ENCODE measurements around the gene SOX11. TPM values are rescaled to one million over a fixed set of nuclear protein-coding genes. Genes with fewer than 3 reads are reported as not detected.

The SOX11 gene
- total RNA-seq, 1 donor = 0.54 TPM

DNA sequence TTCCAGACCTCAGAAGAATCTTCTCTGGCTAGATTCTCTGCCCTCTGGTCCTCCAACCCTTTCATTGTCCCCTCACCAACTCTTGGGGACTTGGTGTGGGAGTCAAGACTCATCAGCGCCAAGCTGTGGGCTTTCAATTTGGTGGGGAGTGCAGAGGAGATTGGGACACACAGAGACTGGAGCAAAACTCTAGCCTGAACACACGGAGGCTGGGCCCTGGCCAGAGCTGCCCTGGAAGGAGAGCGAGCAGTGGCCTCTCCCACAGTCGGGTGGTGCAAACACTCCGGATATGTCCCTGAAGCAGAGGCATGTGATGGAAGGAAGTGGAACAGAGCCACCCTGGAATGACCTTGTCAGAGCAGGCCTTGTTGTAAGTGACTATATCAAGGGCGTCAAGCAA, 8.7 kb upstream of the SOX11 start:
- TF ChIP-seq, protein P1, sequence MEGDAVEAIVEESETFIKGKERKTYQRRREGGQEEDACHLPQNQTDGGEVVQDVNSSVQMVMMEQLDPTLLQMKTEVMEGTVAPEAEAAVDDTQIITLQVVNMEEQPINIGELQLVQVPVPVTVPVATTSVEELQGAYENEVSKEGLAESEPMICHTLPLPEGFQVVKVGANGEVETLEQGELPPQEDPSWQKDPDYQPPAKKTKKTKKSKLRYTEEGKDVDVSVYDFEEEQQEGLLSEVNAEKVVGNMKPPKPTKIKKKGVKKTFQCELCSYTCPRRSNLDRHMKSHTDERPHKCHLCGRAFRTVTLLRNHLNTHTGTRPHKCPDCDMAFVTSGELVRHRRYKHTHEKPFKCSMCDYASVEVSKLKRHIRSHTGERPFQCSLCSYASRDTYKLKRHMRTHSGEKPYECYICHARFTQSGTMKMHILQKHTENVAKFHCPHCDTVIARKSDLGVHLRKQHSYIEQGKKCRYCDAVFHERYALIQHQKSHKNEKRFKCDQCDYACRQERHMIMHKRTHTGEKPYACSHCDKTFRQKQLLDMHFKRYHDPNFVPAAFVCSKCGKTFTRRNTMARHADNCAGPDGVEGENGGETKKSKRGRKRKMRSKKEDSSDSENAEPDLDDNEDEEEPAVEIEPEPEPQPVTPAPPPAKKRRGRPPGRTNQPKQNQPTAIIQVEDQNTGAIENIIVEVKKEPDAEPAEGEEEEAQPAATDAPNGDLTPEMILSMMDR (IDR thresholded peaks at IDR 0.05; ENCODE audit: insufficient read depth, low read length) = no peak
- no peak overlapping the region for H3K4me3 ChIP-seq (ENCODE audit: low read depth, low read length)
- DNase-seq (ENCODE audit: low read depth) = no peak

DNA sequence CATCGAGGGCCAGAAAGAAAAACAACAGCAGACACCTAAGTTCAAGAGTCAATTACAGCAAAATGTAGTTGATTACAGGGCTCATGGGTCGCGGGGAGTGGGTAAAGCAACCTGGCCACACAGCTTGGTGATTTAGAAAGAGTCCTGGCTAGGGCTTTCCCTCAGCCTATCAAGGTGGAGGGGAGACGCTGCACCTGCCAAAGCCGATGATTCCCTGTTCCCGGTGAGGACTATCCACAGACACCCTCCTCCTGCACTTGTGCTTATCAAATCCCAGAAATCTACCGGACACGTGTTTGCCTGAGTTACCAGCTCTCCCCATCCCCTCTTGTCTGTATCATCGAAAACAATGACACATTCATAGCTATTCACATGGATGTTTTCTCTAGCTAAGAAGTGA, 7.0 kb upstream of the SOX11 start:
- no peak for DNase-seq (ENCODE audit: low read depth)
- H3K4me3 ChIP-seq (ENCODE audit: low read depth, low read length) = no peak overlapping the region
- TF ChIP-seq, protein P1 (IDR thresholded peaks at IDR 0.05; ENCODE audit: insufficient read depth, low read length) = no peak

DNA sequence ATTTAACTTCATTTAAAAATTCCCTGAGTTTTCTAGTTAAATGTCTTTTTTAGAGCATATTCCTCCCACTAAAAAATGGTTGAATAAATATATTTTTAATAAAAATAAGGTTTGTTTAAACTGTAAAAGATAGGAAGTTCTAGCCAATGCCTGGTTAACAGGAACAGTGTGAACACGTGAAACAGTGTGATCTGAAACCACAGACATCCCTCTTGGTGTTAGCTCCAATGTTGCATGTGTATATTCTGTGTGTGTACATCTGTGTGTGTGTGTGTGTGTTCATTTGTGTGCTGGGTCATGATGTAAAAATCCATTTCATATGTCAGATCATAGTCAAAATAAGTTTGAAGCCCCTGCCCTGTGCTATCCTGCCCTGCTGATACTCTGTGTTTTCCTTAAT, 6.1 kb upstream of the SOX11 start:
- TF ChIP-seq, protein P1 (IDR thresholded peaks at IDR 0.05; ENCODE audit: insufficient read depth, low read length) = no peak
- no peak for DNase-seq (ENCODE audit: low read depth)
- no peak overlapping the region for H3K4me3 ChIP-seq (ENCODE audit: low read depth, low read length)

DNA sequence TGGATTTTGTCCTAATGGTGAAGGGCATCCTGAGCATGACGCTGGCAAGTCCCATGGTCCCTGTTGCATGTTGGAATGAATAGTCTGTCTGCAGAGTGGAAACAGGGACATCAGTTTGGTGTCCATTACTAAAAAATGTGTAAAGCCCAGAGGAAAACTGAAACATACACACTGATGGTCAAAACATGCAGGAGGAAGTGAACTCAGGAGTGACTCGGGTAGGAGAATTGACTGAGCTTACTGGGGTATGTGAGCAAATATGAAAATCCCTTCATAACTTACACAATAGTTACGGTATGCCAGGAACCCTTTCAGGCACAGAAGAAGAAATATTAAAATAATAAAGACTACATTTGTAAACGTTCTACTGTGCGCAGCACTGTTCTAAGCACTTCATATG, 5.6 kb upstream of the SOX11 start:
- no peak for DNase-seq (ENCODE audit: low read depth)
- TF ChIP-seq, protein P1 (IDR thresholded peaks at IDR 0.05; ENCODE audit: insufficient read depth, low read length) = no peak
- H3K4me3 ChIP-seq (ENCODE audit: low read depth, low read length) = no peak overlapping the region

DNA sequence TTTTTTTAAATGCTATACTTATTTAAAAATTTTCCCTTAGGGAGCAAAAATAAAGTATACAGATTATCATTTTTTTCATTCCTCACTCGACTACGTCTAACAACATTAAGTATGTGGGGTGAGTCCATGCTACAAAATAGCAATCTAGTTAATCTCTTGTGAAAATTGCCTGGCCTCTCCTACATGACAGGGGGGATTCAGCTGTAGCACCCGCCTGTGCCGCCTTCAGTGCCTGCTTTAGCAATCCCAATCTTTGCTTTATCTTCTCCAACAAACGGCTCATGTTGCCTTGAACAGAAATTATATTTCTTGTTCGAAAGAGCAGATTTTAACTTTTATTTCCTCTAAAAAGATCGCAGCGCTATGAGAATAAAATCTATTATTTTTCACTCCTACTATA, 2.4 kb upstream of the SOX11 start:
- H3K4me3 ChIP-seq (ENCODE audit: low read depth, low read length) = no peak overlapping the region
- TF ChIP-seq, protein P1 (IDR thresholded peaks at IDR 0.05; ENCODE audit: insufficient read depth, low read length) = no peak

DNA sequence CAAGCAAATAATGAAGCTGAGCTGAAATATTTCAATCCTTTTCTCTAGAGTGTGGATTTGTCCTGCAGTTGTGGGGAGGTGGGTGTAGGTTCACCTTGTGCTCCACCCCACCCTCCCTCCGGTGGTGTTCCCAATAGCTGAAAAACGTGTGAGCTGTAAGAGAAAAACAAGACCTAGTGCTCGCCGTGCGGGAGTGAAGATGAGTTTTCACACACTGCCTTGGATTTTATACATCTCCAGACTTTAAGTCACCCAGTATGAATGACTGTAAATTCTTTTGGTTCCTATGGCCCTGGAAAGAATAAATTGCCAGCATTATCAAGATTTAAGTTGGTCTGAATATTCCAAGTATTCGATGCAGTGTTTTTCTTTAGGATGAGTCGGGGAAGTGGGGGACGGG, 1.9 kb upstream of the SOX11 start:
- no peak overlapping the region for H3K4me3 ChIP-seq (ENCODE audit: low read depth, low read length)
- no peak for DNase-seq (ENCODE audit: low read depth)
- TF ChIP-seq, protein P1 (IDR thresholded peaks at IDR 0.05; ENCODE audit: insufficient read depth, low read length) = no peak

More for the DNA sequence above, 2.4 kb upstream of the SOX11 start:
- no peak for DNase-seq (ENCODE audit: low read depth)

DNA sequence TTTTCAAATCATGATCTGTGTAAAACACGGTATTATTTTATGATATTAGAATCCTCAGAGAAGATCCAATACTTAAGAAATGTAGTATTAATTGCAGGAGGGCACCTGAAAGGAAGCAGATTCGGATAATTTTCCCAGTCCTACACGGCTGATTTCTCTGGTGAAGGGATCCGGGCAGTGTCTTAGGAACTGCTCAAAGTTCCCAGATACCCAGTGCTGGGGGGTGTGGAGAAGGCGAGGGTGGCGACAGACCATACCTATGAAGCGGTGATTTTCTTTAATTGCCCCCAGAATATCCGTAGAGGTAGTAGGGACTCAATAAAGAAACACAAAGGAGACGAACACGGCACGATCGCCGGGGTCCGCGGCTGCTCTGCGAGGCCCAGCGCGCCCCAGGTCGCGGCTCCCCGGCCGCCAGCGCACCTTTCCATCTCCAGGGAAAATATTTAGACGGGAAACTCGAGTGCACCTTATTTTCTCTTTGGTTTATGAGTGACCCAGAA, 1.4 kb upstream of the SOX11 start:
- TF ChIP-seq, protein P1 (IDR thresholded peaks at IDR 0.05; ENCODE audit: insufficient read depth, low read length) = no peak
- DNase-seq (ENCODE audit: low read depth) = no peak
- H3K4me3 ChIP-seq (ENCODE audit: low read depth, low read length) = no peak overlapping the region

Measured in fibroblast of the aortic adventitia (primary cell).